CD4-positive, alpha-beta T cell (primary cell): ENCODE data around the gene BRPF3. TPM values are rescaled to one million over a fixed set of nuclear protein-coding genes. Genes with fewer than 3 reads are reported as not detected.

Experiments used
- ATAC-seq: fragments of 200-7000 bp; cut with Tn5 transposase; one replicate; pipeline ENCODE4 v1.10.0; 2022; ENCODE audit warnings: mild to moderate bottlenecking; ENCODE audit not compliant: poor library complexity
- CTCF ChIA-PET: fragments of 350-600 bp; sonication (Branson Sonifier 250); formaldehyde crosslinking; loops from one replicate; lab custom pipeline; 2021; ENCODE audit warnings: antibody characterized with exemption, inconsistent platforms; lab: Charles Lee
- POLR2A ChIA-PET: fragments of 350-600 bp; sonication (Branson Sonifier 250); formaldehyde crosslinking; loops from one replicate; lab custom pipeline; 2021; ENCODE audit warnings: antibody characterized with exemption, inconsistent platforms; lab: Charles Lee
- DNase-seq, 14 experiments: peaks; one replicate each; pipeline ENCODE4 v3.0.0-alpha.2; 2013 to 2020; ENCODE audit warnings: mixed read lengths in 2 of 14
- H3K27ac ChIP-seq, 2 donors: one replicate each; pipeline versions ENCODE4 v1.5.1 to v1.7.0; 2013; ENCODE audit warnings: low read length in 2 of 2, low read depth in 1 of 2, mild to moderate bottlenecking in 1 of 2
- H3K27me3 ChIP-seq, 2 experiments: 1 replicate in 1 of 2; 2 replicates in 1 of 2; pipeline versions ENCODE4 v1.6.1 to v1.7.0; 2013; ENCODE audit warnings: low read length in 2 of 2, control low read depth in 1 of 2, mild to moderate bottlenecking in 1 of 2, moderate library complexity in 1 of 2; ENCODE audit not compliant: insufficient read depth in 2 of 2, control insufficient read depth in 1 of 2
- H3K36me3 ChIP-seq: one replicate; pipeline ENCODE4 v1.6.1; 2013; ENCODE audit warnings: low read length, control low read depth; ENCODE audit not compliant: insufficient read depth
- H3K4me1 ChIP-seq: one replicate; pipeline ENCODE4 v1.6.1; 2013; ENCODE audit warnings: low read length, control low read depth; ENCODE audit not compliant: insufficient read depth
- H3K4me3 ChIP-seq: one replicate; pipeline ENCODE4 v1.5.1; 2013; ENCODE audit warnings: mild to moderate bottlenecking, low read length, moderate library complexity
- H3K9me3 ChIP-seq, 2 experiments: 1 replicate in 1 of 2; 2 replicates in 1 of 2; pipeline versions ENCODE4 v1.6.1 to v1.7.0; 2013; ENCODE audit warnings: low read length in 2 of 2, mild to moderate bottlenecking in 2 of 2, control low read depth in 1 of 2, moderate library complexity in 1 of 2; ENCODE audit not compliant: control insufficient read depth in 1 of 2, insufficient read depth in 1 of 2
- H3K27ac Mint-ChIP-seq: one replicate; pipeline ENCODE4 v1.8.0; 2020; ENCODE audit warnings: mixed read lengths
- H3K27me3 Mint-ChIP-seq: one replicate; pipeline ENCODE4 v1.8.0; 2021; ENCODE audit warnings: mixed read lengths
- H3K36me3 Mint-ChIP-seq: one replicate; pipeline ENCODE4 v1.8.0; 2021; ENCODE audit warnings: low read depth, mixed read lengths
- H3K4me1 Mint-ChIP-seq: one replicate; pipeline ENCODE4 v1.8.0; 2021; ENCODE audit warnings: low read depth, mixed read lengths
- H3K4me3 Mint-ChIP-seq: one replicate; pipeline ENCODE4 v1.8.0; 2020; ENCODE audit warnings: mild to moderate bottlenecking, mixed read lengths
- H3K9me3 Mint-ChIP-seq: one replicate; pipeline ENCODE4 v1.8.0; 2020; ENCODE audit warnings: mixed read lengths
- CTCF ChIP-seq: fragments of 200-600 bp; IDR thresholded peaks from one replicate; pipeline ENCODE4 v1.8.0; 2022; ENCODE audit warnings: antibody characterized with exemption, mild to moderate bottlenecking
- intact Hi-C, 2 experiments: fragments of 100-400 bp; cut with DNase I in 1 of 2; cut with micrococcal nuclease in 1 of 2; formaldehyde crosslinking; loops; one replicate each; pipeline versions ENCODE4 v1.15.1 to v1.9.0; 2023 to 2025; cut with DNase I, micrococcal nuclease
- total RNA-seq, 174 experiments: library from RNA in 2 of 174; stranded (reverse) in 2 of 174; gene quantifications; one replicate each; pipeline ENCODE4 v1.2.3 and lab custom pipeline; 2021 to 2026

Gene BRPF3
- total RNA-seq, 2 experiments from 2014 or later, result 39.0 to 41.6 TPM

- Mint-ChIP-seq H3K9me3 (no peaks in the 10 kb centered on the region), H3K27ac (no peak overlapping the region), H3K36me3 (peaks cover 92% of the 10 kb centered on the region), H3K27me3 (no peaks in the 10 kb centered on the region), H3K4me1 (peaks cover 5% of the 10 kb centered on the region), H3K4me3 (no peak overlapping the region)
- no peak overlapping the region for H3K27ac ChIP-seq
- H3K9me3 ChIP-seq, result no peaks in the 10 kb centered on the region
- intact Hi-C loops, result no loop called here
- no peak for TF ChIP-seq CTCF
- ATAC-seq (no peak), DNase-seq (no peak)
- ChIA-PET POLR2A (no interaction called here), CTCF (no interaction called here)
- peaks cover 73% of the 10 kb centered on the region for H3K36me3 ChIP-seq
- no peaks in the 10 kb centered on the region for H3K27me3 ChIP-seq
- no peaks in the 10 kb centered on the region for H3K4me1 ChIP-seq
- no peak overlapping the region for H3K4me3 ChIP-seq
These were observed 27.2 kb downstream of the BRPF3 start for GRCh38 chr6:36223706-36224105.

- DNase-seq (no peak), ATAC-seq (no peak)
- intact Hi-C loops, result no loop called here
- H3K9me3 ChIP-seq, result no peaks in the 10 kb centered on the region
- no peaks in the 10 kb centered on the region for H3K27me3 ChIP-seq
- ChIA-PET CTCF (no interaction called here), POLR2A (interaction anchor here (0.5 to 0.6 kb wide), 2 partner anchors 66 to 111 kb away, joined by 3 to 5 read pairs; no protein-coding TSS in a partner anchor)
- Mint-ChIP-seq H3K9me3 (no peaks in the 10 kb centered on the region), H3K27ac (no peak overlapping the region), H3K36me3 (peaks cover 92% of the 10 kb centered on the region), H3K4me3 (no peak overlapping the region), H3K27me3 (no peaks in the 10 kb centered on the region), H3K4me1 (peaks cover 5% of the 10 kb centered on the region)
- no peaks in the 10 kb centered on the region for H3K4me1 ChIP-seq
- H3K27ac ChIP-seq, result no peak overlapping the region
- peaks cover 74% of the 10 kb centered on the region for H3K36me3 ChIP-seq
- H3K4me3 ChIP-seq, result no peak overlapping the region
- TF ChIP-seq CTCF, result no peak
These were observed 28.4 kb downstream of the BRPF3 start for GRCh38 chr6:36224918-36225461.

GRCh38 chr6:36226438-36227047 lies 30.0 kb downstream of the BRPF3 start:
- POLR2A ChIA-PET, result no interaction called here
- Histone ChIP-seq H3K27ac (no peak overlapping the region), H3K4me1 (no peaks in the 10 kb centered on the region), H3K36me3 (peaks cover 86% of the 10 kb centered on the region), H3K27me3 (no peaks in the 10 kb centered on the region), H3K4me3 (no peak overlapping the region), H3K9me3 (no peaks in the 10 kb centered on the region)
- ATAC-seq (no peak), DNase-seq (no peak)
- no peaks in the 10 kb centered on the region for H3K27me3 Mint-ChIP-seq
- no peak overlapping the region for H3K27ac Mint-ChIP-seq
- H3K9me3 Mint-ChIP-seq, result no peaks in the 10 kb centered on the region
- H3K36me3 Mint-ChIP-seq, result peaks cover 94% of the 10 kb centered on the region
- peaks cover 5% of the 10 kb centered on the region for H3K4me1 Mint-ChIP-seq
- no peak overlapping the region for H3K4me3 Mint-ChIP-seq
- CTCF ChIA-PET, result no interaction called here
- intact Hi-C loops, result no loop called here
- TF ChIP-seq CTCF, result no peak
